ENCODE measurements around the gene RAB38.

RAB38 gene

GRCh38 chr11:88102598-88102934 is 72.7 kb downstream of the RAB38 start:
- no peak for DNase-seq

- no peak for DNase-seq
These were observed 73.2 kb downstream of the RAB38 start for GRCh38 chr11:88101881-88102597.

GRCh38 chr11:88100151-88100550 is 75.1 kb downstream of the RAB38 start:
- no peak for DNase-seq

GRCh38 chr11:88098289-88098688 is 77.0 kb downstream of the RAB38 start:
- DNase-seq: no peak

- no peak for DNase-seq
These were observed 86.1 kb downstream of the RAB38 start for GRCh38 chr11:88089134-88089533.

GRCh38 chr11:88087337-88087736 is 87.9 kb downstream of the RAB38 start:
- DNase-seq: no peak

- DNase-seq: no peak
These were observed 88.9 kb downstream of the RAB38 start for GRCh38 chr11:88086297-88086696.

GRCh38 chr11:88070437-88070836 is 104.8 kb downstream of the RAB38 start:
- DNase-seq: no peak

GRCh38 chr11:88068848-88069554 is 106.2 kb downstream of the RAB38 start:
- DNase-seq: no peak

- no peak for DNase-seq
These were observed 109.2 kb downstream of the RAB38 start for GRCh38 chr11:88066090-88066489.

- DNase-seq: no peak
These were observed 111.0 kb downstream of the RAB38 start for GRCh38 chr11:88064097-88064705.

All from NCI-H146 (cell line).